GM12801 (cell line): Measurements from ENCODE around the gene ZG16.

ENCODE experiments used
- CTCF ChIP-seq: IDR thresholded peaks from one replicate; pipeline ENCODE4 v1.5.1; 2011; ENCODE audit warnings: control low read depth; ENCODE audit not compliant: insufficient read length; ENCODE audit errors: extremely low read depth

The ZG16 gene

GRCh38 chr16:29791845-29792807 lies 14.1 kb downstream of the ZG16 start:
- TF ChIP-seq CTCF: no peak

GRCh38 chr16:29794231-29794710 lies 16.2 kb downstream of the ZG16 start:
- no peak for TF ChIP-seq CTCF

- no peak for TF ChIP-seq CTCF
These were observed 24.4 kb downstream of the ZG16 start for GRCh38 chr16:29802416-29802935.

- no peak for TF ChIP-seq CTCF
These were observed 26.0 kb downstream of the ZG16 start for GRCh38 chr16:29804020-29804419.

- no peak for TF ChIP-seq CTCF
These were observed 26.6 kb downstream of the ZG16 start for GRCh38 chr16:29804455-29805231.

GRCh38 chr16:29805232-29806098 lies 27.4 kb downstream of the ZG16 start:
- TF ChIP-seq CTCF: no peak

GRCh38 chr16:29806099-29806579 lies 28.1 kb downstream of the ZG16 start, which contains the start of gene MAZ:
MAZ (plus strand) TSS chr16:29806529; CDS start chr16:29806702, 173 bp downstream.
- TF ChIP-seq CTCF: no peak
